GM18526 (cell line): ENCODE results near the gene VGF.

Experiments used
- POLR2A ChIP-seq: IDR thresholded peaks from 3 replicates; pipeline ENCODE4 v1.6.1; 2011; ENCODE audit not compliant: insufficient read length; ENCODE audit errors: extremely low read depth

VGF gene

GRCh38 chr7:101189109-101189508, 23.7 kb upstream of the VGF start:
- no peak for TF ChIP-seq POLR2A

- TF ChIP-seq POLR2A: no peak
These were observed 21.6 kb upstream of the VGF start for GRCh38 chr7:101186844-101187428.

- no peak for TF ChIP-seq POLR2A
These were observed 20.8 kb upstream of the VGF start for GRCh38 chr7:101186194-101186593.

- TF ChIP-seq POLR2A: no peak
These were observed 20.0 kb upstream of the VGF start for GRCh38 chr7:101185258-101185839.

GRCh38 chr7:101180130-101180755, 14.9 kb upstream of the VGF start, which contains the start of gene NAT16:
NAT16 (minus strand) TSS chr7:101180293; CDS start chr7:101174807, 5,486 bp downstream.
- TF ChIP-seq POLR2A: no peak

GRCh38 chr7:101179713-101180112, 14.3 kb upstream of the VGF start:
- no peak for TF ChIP-seq POLR2A

GRCh38 chr7:101179117-101179516, 13.7 kb upstream of the VGF start:
- no peak for TF ChIP-seq POLR2A

- TF ChIP-seq POLR2A: no peak
These were observed 12.3 kb upstream of the VGF start for GRCh38 chr7:101177644-101178043.

- TF ChIP-seq POLR2A: no peak
These were observed 10.3 kb upstream of the VGF start for GRCh38 chr7:101175664-101176063.

- TF ChIP-seq POLR2A: no peak
These were observed 9.0 kb upstream of the VGF start for GRCh38 chr7:101174322-101174854.

- TF ChIP-seq POLR2A: no peak
These were observed 8.4 kb upstream of the VGF start for GRCh38 chr7:101173752-101174244.

- no peak for TF ChIP-seq POLR2A
These were observed 7.7 kb upstream of the VGF start for GRCh38 chr7:101172854-101173751.

- TF ChIP-seq POLR2A: no peak
These were observed 6.9 kb upstream of the VGF start for GRCh38 chr7:101172005-101172853.

GRCh38 chr7:101171442-101171837, 6.1 kb upstream of the VGF start:
- no peak for TF ChIP-seq POLR2A
